ENCODE data around the gene DNASE1L1.

The DNASE1L1 gene

GRCh38 chrX:154409222-154409871 is at the start of gene DNASE1L1:
Gene DNASE1L1, minus strand, starts transcription at chrX:154409254. Its CDS starts 3,686 bp downstream, at chrX:154405568.
- peak; percentile 93 for DNase-seq (ENCODE audit: low read depth)
- peak within 1 kb of the TSS; percentile 53 for H3K4me3 ChIP-seq (ENCODE audit: low read depth, low read length)
- TF ChIP-seq MAX (IDR thresholded peaks at IDR 0.05; ENCODE audit: low read depth, low read length) (no peak), CTCF (IDR thresholded peaks at IDR 0.05; ENCODE audit: low read depth, low read length) (no peak), POLR2A (IDR thresholded peaks at IDR 0.05; ENCODE audit: extremely low read depth, insufficient read length) (no peak)

GRCh38 chrX:154458116-154458953 is 49.3 kb upstream of the DNASE1L1 start, which contains the start of gene PLXNA3:
Gene PLXNA3, plus strand, starts transcription at chrX:154458281. Its CDS starts 1,903 bp downstream, at chrX:154460184.
- peak; percentile 62 for DNase-seq (ENCODE audit: low read depth)

GRCh38 chrX:154457491-154458115 is 48.5 kb upstream of the DNASE1L1 start:
- TF ChIP-seq POLR2A (IDR thresholded peaks at IDR 0.05; ENCODE audit: extremely low read depth, insufficient read length): no peak
- TF ChIP-seq MAX (IDR thresholded peaks at IDR 0.05; ENCODE audit: low read depth, low read length): no peak
- TF ChIP-seq CTCF (IDR thresholded peaks at IDR 0.05; ENCODE audit: low read depth, low read length): no peak
- TF ChIP-seq MYC (IDR thresholded peaks at IDR 0.05; ENCODE audit: low read depth, low read length): no peak
- peak overlapping the region; percentile 28 for H3K4me3 ChIP-seq (ENCODE audit: low read depth, low read length)
- DNase-seq (ENCODE audit: low read depth): peak; percentile 45

More at GRCh38 chrX:154458116-154458953, 49.3 kb upstream of the DNASE1L1 start, which contains the start of gene PLXNA3:
- TF ChIP-seq POLR2A (IDR thresholded peaks at IDR 0.05; ENCODE audit: extremely low read depth, insufficient read length) (no peak), MAX (IDR thresholded peaks at IDR 0.05; ENCODE audit: low read depth, low read length) (no peak), MYC (IDR thresholded peaks at IDR 0.05; ENCODE audit: low read depth, low read length) (no peak), CTCF (IDR thresholded peaks at IDR 0.05; ENCODE audit: low read depth, low read length) (no peak)
- peak within 1 kb of the TSS; percentile 62 for H3K4me3 ChIP-seq (ENCODE audit: low read depth, low read length)

- TF ChIP-seq MAX (IDR thresholded peaks at IDR 0.05; ENCODE audit: low read depth, low read length) (no peak), MYC (IDR thresholded peaks at IDR 0.05; ENCODE audit: low read depth, low read length) (no peak), CTCF (IDR thresholded peaks at IDR 0.05; ENCODE audit: low read depth, low read length) (no peak), POLR2A (IDR thresholded peaks at IDR 0.05; ENCODE audit: extremely low read depth, insufficient read length) (no peak)
- no peak for DNase-seq (ENCODE audit: low read depth)
- no peak overlapping the region for H3K4me3 ChIP-seq (ENCODE audit: low read depth, low read length)
Measured at GRCh38 chrX:154452823-154453222, 43.8 kb upstream of the DNASE1L1 start.

GRCh38 chrX:154450312-154450711 is 41.3 kb upstream of the DNASE1L1 start:
- no peak for DNase-seq (ENCODE audit: low read depth)
- TF ChIP-seq MYC (IDR thresholded peaks at IDR 0.05; ENCODE audit: low read depth, low read length) (no peak), POLR2A (IDR thresholded peaks at IDR 0.05; ENCODE audit: extremely low read depth, insufficient read length) (no peak), MAX (IDR thresholded peaks at IDR 0.05; ENCODE audit: low read depth, low read length) (no peak)

More at GRCh38 chrX:154450312-154450711, 41.3 kb upstream of the DNASE1L1 start:
- H3K4me3 ChIP-seq (ENCODE audit: low read depth, low read length): no peak overlapping the region
